Mononuclear cell (primary cell): ENCODE data around the gene IFNGR2. TPM values are rescaled to one million over a fixed set of nuclear protein-coding genes. Genes with fewer than 3 reads are reported as not detected.
A peak's percentile ranks its signal among the peaks of the same experiment; 100 is the strongest.
"Not testable (repeated sequence)": the region's sequence is repeated elsewhere in the genome, so short reads cannot be mapped to it uniquely, and the experiment has no call there.

Experiments used
- H3K27me3 ChIP-seq: 2 replicates; pipeline ENCODE4 v1.6.0; 2011; ENCODE audit warnings: low read length, control low read depth; ENCODE audit not compliant: insufficient read depth
- H3K4me1 ChIP-seq: 2 replicates; pipeline ENCODE4 v1.5.1; 2011; ENCODE audit warnings: mild to moderate bottlenecking, low read length, control low read depth; ENCODE audit not compliant: insufficient read depth
- H3K4me3 ChIP-seq: 2 replicates; pipeline ENCODE4 v1.5.1; 2011; ENCODE audit warnings: mild to moderate bottlenecking, low read length, moderate library complexity
- H3K9me3 ChIP-seq: 2 replicates; pipeline ENCODE4 v1.5.1; 2011; ENCODE audit warnings: low read depth, mild to moderate bottlenecking, control low read depth, low read length
- total RNA-seq: library from RNA; depleted of rRNA; stranded (reverse); fragments of >200 nt; gene quantifications from one replicate; pipeline ENCODE4 v1.2.3, GENCODE V29; 2012

Gene IFNGR2
- total RNA-seq, 1 donor: 88.1 TPM

DNA sequence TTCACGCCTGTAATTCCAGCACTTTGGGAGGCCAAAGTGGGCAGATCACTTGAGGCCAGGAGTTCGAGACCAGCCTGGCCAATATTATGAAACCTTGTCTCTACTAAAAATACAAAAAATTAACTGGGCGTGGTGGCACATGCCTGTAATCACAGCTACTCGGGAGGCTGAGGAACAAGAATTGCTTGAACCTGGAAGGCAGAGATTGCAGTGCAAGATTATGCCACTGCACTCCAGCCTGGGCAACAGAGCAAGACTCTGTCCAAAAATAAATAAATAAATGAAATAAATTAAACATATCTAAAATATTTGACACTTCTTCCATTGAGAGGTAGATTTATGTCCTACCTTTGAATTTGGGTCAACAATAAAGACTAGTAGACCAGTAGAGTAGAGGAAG, 66.0 kb downstream of the IFNGR2 start:
- H3K4me3 ChIP-seq, H3K27me3 ChIP-seq, H3K4me1 ChIP-seq, H3K9me3 ChIP-seq: not testable (repeated sequence)

GRCh38 chr21:33470701-33471100, 67.5 kb downstream of the IFNGR2 start:
- H3K9me3 ChIP-seq: no peaks in the 10 kb centered on the region
- H3K4me3 ChIP-seq: no peak overlapping the region
- H3K27me3 ChIP-seq: no peaks in the 10 kb centered on the region

DNA sequence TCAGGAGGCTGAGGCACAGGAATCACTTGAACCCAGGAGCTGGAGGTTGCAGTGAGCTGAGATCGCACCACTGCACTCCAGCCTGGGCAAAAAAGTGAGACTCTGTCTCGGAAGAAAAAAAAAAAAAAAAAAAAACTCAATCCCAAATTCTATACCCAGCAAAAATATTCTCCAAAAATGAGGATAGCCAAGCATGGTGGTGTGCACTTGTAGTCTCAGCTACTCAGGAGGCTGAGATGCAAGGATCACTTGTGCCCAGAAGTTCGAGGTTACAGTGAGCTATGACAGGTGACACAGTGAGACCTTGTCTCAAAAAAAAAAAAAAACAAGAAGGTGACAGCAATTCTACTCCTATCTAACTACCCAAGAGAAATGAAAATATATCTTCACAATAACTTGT, 70.1 kb downstream of the IFNGR2 start:
- Histone ChIP-seq H3K9me3 (no peaks in the 10 kb centered on the region), H3K4me3 (no peak overlapping the region), H3K4me1 (peaks cover 4% of the 10 kb centered on the region), H3K27me3 (no peaks in the 10 kb centered on the region)

More at GRCh38 chr21:33470701-33471100, 67.5 kb downstream of the IFNGR2 start:
- no peaks in the 10 kb centered on the region for H3K4me1 ChIP-seq

- no peak overlapping the region for H3K4me3 ChIP-seq
- H3K9me3 ChIP-seq: no peaks in the 10 kb centered on the region
- H3K27me3 ChIP-seq: no peaks in the 10 kb centered on the region
- peaks cover 17% of the 10 kb centered on the region for H3K4me1 ChIP-seq
These were observed 73.9 kb downstream of the IFNGR2 start for GRCh38 chr21:33477066-33477465.

DNA sequence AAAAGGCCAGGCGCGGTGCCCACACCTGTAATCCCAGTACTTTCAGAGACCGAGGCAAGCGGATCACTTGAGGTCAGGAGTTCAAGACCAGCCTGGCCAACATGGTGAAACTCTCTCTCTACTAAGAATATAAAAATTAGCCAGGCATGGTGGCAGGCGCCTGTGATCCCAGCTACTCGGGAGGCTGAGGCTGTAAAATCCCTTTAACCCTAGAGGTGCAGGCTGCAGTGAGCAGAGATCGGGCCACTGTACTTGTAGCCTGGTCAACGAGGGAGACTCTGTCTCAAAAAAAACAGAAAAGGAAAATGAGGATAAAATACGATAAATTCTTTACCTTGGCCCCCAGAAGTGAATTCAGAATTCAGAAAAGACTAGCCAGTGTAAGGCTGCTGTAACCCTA, 75.0 kb downstream of the IFNGR2 start:
- Histone ChIP-seq H3K27me3 (no peaks in the 10 kb centered on the region), H3K4me1 (peaks cover 17% of the 10 kb centered on the region), H3K9me3 (no peaks in the 10 kb centered on the region), H3K4me3 (peak overlapping the region; percentile 84)

- H3K4me1 ChIP-seq: peaks cover 17% of the 10 kb centered on the region
- no peaks in the 10 kb centered on the region for H3K9me3 ChIP-seq
- peak overlapping the region; percentile 84 for H3K4me3 ChIP-seq
- no peaks in the 10 kb centered on the region for H3K27me3 ChIP-seq
These were observed 75.9 kb downstream of the IFNGR2 start for GRCh38 chr21:33478935-33479678.

DNA sequence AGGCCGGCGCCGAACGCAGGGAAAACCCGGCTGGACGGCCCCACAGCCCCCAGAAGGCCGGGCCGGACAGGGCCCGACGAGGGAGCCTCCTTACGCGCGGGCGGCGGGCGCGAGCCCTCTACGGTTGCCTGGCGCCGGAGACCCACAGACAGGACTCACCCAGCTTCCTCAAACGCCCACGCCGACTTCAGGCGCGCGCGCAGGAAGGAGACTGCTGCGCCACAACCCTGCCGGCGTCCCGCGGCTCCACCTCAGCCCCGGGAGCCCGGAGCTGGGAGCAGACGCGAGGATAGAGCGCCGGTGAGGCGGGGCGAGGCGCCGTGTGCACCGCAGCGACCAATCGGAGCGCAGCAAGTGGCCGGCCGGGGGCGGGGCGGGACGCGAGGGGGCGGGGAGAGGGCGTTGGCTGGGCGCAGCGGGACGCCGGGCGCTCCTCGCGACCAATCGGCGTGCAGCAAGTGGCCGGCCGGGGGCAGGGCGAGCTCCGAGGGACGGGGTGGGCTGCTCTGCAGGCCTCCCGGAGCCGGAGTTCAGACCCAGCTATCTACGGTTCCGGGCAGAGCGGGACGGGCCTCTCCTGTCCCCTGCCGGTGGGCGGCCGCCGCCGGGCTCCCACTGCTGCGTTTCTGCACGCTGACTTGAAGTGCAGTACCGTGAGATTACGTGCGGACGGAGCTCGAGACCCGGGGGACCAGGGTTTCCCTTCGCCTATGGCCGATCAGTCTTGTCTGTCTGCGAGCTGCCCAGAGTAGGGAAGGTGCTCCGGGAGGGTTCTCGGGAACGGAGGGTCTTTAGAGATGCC, 76.7 kb downstream of the IFNGR2 start, which contains the start of gene TMEM50B:
TSS of gene TMEM50B (minus strand) at position 296 of the 802 bp plus-strand sequence. CDS start 11,089 bp downstream, outside the sequence.
- Histone ChIP-seq H3K4me1 (peaks cover 17% of the 10 kb centered on the region), H3K9me3 (no peaks in the 10 kb centered on the region), H3K4me3 (peak within 1 kb of the TSS; percentile 84), H3K27me3 (no peaks in the 10 kb centered on the region)

GRCh38 chr21:33480481-33481103, 77.4 kb downstream of the IFNGR2 start:
- no peaks in the 10 kb centered on the region for H3K9me3 ChIP-seq
- peaks cover 17% of the 10 kb centered on the region for H3K4me1 ChIP-seq
- H3K27me3 ChIP-seq: no peaks in the 10 kb centered on the region
- peak overlapping the region; percentile 84 for H3K4me3 ChIP-seq

- Histone ChIP-seq H3K9me3 (no peaks in the 10 kb centered on the region), H3K27me3 (no peaks in the 10 kb centered on the region), H3K4me1 (peaks cover 17% of the 10 kb centered on the region), H3K4me3 (no peak overlapping the region)
These were observed 78.2 kb downstream of the IFNGR2 start for GRCh38 chr21:33481314-33481943.

Other genes with a start within 250 kb of the IFNGR2 start
- gene IFNAR2, start 173.5 kb upstream of the IFNGR2 start, total RNA-seq: 23.8 TPM
- gene IL10RB, start 137.0 kb upstream of the IFNGR2 start, total RNA-seq: 18.7 TPM
- gene IFNAR1, start 78.4 kb upstream of the IFNGR2 start, total RNA-seq: 12.4 TPM
- gene TMEM50B, start 76.6 kb downstream of the IFNGR2 start, total RNA-seq: 50.5 TPM
- not detected for gene DNAJC28, start 88.3 kb downstream of the IFNGR2 start, total RNA-seq
- gene GART, start 138.7 kb downstream of the IFNGR2 start, total RNA-seq: 25.5 TPM
- gene SON, start 139.6 kb downstream of the IFNGR2 start, total RNA-seq: 310 TPM
- 7.5 TPM for gene DONSON, start 185.3 kb downstream of the IFNGR2 start, total RNA-seq
- gene CRYZL1, start 238.3 kb downstream of the IFNGR2 start, total RNA-seq: 16.1 TPM
- gene ITSN1, start 239.1 kb downstream of the IFNGR2 start, total RNA-seq: 2.1 TPM